HG02973 (cell line): ENCODE measurements around the gene HAND1.

ENCODE experiments used
- ATAC-seq: cut with Tn5 transposase; IDR thresholded peaks from one replicate; pipeline ENCODE4 v1.9.1; 2021; ENCODE audit warnings: moderate library complexity; ENCODE audit not compliant: unreplicated experiment

The HAND1 gene

DNA sequence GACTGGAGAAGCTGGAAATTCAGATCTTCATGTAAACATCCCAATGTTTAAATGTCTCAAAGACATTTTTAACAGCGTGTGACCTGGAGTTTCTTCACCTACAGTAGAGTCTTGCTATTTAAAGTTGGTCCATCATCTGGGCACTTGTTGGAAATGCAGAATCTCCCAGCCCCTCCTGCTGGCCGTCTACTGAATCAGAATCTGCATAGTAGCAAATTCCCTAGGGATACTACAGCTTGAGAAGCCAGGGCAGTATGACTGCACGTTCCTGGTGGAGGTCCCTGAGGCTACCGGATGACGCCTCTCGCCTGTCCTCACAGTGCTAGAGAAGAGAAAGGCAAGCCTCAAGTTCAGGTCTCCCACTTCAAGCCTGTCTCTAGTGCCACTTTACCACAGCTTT, 16.5 kb downstream of the HAND1 start:
- no peak for ATAC-seq

DNA sequence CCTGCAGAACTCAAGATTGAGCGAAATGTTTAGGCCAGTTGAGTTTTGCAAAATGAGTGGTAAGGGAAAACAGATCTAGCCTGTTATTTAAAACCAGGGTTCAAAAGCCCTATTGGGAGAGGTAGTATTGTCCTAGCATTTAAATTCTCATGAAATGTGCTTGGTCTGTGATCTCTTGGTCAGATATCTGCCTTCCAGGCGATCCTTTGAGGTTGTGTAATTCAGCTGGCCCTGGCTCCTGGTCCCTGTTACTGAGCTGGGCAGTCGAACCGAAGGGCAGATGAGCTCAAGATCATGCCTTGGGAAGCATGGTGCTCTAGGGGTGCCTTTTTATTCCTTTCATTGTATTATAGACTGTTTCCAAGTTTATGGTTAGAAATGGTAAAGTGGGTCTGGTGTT, 17.9 kb downstream of the HAND1 start:
- no peak for ATAC-seq

DNA sequence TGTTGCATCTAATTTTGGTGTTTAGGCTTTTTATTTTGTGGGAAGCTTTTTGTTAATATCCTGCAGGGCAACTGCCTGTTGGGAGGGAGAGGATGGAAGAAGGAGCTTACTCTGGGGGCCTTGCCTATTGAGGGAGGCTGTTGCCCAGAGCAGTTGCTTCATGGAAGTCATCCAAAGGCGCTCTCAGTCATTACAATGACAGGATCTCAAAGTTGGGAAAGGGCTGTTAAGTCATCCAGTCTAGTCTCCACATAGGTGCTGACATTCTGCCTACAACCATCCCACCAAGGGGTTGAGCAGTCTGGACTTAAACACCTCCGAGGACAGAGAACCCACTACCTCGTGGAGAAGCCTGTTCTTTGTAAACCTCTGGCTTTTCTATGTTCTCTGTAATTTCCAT, 19.0 kb downstream of the HAND1 start:
- ATAC-seq = no peak

DNA sequence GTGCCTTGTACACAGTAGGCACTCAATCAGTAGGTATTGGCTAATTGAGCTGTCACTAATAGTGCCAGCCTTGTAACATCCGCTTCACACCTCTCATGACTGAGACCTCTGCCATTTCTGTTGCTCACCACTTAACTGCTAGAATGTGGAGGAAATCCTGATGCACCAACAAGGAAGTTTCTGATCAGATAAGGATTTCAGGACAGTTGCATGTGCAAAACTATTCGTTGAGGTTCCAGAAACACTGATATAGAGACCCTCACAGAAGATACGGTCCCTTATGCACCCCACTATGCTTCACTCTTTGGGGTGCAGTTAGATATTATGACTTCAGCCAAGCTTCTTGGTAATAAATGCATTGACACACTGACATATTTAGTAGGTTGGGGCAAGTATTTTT, 21.5 kb downstream of the HAND1 start:
- no peak for ATAC-seq

DNA sequence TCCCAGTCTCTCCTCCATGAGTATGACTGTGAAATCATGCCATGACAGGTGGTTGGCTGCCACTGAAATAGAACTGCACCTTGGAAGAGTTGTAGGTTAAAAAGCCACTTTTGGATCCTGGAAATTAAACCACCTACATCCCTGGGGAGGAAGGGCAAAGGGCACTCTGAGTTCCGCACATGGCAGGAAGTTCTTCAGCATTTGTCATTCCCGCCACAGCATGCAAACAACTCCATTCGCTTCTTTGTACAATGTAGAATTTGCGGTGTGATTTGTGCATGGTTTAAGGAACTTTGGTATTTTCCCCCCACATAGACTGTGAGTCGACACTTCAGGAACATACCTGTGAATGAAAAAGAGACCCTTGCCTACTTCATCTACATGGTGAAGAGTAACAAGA, 22.4 kb downstream of the HAND1 start:
- ATAC-seq = no peak

DNA sequence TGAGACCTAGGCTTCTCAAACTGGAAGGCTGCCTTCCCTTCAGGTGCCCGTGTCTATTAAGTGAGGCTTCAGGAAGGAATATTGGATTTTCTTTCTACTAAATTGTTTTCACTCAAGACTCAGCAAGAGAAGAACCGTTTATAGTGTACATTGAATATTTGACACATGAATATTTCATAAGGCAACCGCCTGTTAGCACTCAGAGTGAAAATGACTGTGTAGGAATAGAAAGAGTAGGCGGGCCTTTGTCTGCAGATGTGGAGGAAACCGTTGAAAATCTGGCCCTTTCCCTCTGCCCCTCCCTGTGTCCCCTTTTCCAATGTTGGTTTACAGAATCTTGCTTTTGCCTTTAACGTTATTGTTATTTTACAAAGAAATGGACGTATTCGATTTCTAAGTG, 26.1 kb downstream of the HAND1 start:
- ATAC-seq = no peak

DNA sequence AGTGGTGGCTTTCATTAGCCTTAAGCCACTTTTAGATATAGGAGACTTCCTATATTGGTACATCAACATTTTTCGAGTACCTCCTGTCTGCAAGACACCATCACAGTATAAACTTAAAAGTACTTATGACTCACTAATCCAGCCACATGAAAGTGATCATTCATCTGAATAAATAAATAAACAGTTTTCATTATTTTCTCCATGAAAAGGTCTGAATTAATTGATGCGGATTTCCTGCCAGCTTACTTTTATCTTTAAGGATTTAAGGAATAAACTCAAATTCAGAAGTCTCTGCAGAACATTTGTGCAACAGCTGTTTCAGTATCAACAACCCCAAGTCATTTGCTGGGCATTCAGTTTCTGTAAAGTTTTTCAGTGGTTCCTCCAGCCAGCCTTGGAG, 28.2 kb downstream of the HAND1 start:
- ATAC-seq = no peak

DNA sequence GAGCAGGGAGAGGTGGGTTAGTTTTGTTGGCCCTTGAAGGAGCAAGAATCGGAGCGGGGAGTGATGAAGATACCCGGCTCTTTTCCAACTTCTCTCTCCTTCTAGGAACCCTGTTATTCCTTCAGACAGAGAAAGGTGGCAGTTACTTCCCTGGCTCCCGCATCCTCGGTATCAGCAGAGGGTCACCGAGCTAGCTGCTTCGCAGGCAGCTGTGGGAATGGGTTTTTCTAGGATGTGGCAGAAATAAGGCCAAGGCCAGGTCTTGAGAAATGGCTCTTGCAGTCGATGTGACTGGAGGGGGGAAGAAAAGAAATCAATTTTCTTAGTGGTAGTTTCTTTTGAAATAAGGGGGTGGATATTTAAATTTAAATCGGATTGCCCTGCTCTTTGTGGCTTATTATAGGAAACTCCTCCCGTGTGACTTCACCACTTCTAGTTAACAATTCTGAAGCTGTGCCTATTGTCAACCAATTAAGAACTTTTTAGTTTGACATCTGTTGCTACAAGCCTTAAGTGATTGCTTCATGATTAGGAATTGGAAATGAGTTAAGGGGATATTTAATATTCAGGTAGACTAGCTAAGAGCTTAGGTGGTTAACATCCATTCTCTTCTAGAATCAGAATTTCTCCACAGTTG, 30.8 kb downstream of the HAND1 start:
- no peak for ATAC-seq

DNA sequence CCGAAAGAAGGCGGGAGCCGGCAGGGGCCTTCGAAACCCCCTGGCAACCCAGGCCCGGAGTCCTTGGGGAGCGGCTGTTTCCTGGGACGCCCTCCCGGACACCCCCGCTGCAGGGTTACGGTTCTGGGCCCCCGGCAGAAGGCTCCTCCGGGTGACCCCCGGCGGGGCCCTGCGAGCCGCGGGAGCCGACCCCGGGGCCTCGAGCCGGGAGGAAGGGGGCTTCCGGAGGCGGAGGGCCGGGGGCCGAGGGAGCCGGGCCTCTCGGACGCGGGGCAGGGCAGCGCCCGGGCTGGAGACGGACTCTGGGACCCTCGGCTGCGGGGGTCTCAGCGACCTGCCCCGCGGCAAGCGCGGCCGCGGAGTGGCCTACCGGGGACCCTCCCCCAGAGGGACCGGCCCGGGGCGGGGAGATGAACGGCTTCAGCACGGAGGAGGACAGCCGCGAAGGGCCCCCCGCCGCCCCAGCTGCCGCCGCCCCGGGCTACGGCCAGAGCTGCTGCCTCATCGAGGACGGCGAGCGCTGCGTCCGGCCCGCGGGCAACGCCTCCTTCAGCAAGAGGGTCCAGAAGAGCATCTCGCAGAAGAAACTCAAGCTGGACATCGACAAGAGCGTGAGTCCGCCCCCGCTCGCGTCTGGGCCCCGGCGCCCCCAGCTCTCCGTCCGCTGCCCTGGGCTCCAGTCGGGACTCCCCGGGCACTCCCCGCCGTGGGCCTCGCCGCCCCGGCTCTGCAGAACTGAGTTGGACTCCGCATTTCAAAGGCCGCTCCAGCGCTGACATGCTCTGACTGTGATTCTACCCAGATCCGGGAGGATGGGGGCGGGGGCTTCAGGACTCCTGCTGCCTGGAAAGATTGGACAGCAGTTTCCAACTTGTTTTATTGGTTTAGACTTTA, 31.6 kb downstream of the HAND1 start:
- peak; percentile 16 for ATAC-seq

DNA sequence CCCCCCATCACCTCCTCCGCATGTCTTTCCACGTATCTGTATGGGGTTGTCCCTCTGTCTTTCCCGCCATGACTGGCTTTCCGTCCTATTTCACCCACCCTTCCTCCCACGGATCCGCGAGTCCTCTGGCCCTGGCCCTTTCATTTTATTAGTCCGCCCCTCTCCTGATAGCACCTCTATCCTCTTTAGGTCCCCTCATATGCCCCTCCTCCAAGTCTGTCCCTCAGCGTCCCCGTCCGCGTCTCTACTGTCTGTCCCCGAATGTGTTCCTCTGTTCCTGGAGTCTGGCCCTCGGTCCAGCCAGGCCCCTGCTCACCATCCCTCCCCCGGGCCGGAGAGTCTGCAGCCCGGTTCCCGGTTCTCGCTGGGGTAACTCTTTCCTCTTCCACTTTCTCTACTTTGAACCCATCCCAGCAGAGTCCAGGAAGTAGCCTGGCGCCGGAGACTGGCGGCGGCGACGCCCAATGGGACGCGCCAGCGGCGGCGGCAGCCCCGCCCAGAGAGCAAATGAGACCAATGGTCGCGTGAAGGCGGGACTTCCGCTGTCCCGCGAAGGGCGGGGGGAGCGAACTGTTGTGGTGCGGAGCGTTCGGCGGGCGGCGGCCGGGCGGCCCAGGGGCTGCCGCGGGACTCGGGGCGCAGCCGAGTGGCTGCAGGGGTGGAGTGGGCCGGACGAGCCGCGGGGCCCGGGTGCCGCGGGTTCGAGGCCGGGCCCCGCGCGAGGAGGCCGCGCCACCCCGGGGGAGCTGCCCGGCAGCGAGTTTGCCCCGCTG, 32.4 kb downstream of the HAND1 start, which contains the start of gene SAP30L:
Gene SAP30L (plus strand): TSS at position 576 of the 773 bp plus-strand sequence. CDS start 608 bp downstream, outside the sequence.
- ATAC-seq = peak; percentile 94

DNA sequence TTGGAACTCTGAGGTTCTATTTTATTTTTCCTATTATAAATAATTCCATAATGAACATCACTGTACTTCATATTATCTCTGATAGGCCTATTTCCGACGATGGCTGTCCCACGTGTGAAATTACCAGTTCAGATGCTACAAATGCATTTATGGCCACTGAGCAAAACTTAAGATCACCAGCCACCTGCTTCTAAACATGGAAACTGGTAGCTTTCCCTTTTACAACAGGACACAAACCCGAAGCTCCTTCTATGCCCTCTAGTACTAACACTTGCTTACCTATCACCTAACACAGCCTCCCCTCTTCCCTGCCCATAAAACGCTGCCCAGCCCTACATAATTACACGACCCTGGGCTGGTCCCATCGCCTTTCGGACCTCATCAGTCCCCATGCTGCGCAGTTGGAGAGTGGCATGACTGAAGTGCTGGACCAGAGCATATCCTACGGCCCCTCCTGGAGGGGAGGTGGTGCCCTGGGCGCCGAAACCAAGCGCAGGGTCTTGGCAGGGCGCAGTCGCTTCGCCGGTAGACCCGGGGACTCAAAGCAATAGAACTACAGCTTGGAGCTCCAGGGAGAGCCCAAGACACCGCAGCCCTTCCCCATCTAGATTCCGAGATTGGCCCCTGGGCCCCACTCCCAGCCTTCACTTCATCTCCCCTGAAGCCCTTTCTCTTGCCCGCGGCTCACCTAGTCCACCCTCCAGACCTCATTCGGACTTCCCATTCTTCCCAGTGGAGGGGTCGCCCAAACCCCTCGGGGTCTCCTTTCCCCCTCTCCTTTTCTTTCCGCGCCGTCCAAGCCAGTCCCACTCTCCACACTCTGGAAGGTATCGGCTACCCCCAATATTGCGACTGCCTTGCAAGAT, 33.2 kb downstream of the HAND1 start:
- ATAC-seq = no peak

DNA sequence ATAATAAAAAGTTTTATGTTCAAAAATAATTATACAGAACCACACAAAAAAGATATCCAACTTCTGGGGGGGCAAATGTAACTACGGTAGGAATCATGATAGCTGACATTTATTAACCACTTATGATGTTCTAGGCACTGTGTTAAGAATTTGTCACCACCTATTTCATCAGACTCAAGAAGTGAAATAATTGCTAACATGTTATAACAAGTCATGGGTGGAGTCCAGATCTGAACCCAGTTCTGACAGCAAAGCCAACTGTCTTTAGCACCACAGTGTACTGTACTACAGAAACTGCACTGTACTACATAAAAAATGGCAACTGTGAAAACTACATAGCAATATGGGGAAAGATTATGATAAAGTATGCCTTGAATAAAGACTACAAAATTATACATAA, 35.2 kb downstream of the HAND1 start:
- no peak for ATAC-seq

DNA sequence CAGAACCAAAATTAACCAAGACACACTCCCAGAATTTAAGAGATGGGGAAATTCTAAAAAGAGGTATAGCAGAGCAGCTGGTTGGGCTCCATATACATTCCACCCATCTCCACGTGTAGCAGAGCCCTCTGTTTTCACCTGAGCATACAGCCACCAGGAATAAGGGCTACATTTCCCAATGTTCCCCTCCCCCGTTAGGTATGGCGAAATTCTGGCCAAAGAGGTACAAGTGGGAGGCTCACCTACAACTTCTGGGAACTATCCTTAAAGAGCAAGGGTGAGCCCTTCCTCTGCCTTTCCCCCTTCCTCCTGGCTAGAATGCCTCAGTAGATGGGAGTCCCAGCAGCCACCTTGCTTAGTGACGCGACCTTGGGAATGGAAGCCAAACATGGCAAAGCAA, 37.5 kb downstream of the HAND1 start:
- no peak for ATAC-seq

DNA sequence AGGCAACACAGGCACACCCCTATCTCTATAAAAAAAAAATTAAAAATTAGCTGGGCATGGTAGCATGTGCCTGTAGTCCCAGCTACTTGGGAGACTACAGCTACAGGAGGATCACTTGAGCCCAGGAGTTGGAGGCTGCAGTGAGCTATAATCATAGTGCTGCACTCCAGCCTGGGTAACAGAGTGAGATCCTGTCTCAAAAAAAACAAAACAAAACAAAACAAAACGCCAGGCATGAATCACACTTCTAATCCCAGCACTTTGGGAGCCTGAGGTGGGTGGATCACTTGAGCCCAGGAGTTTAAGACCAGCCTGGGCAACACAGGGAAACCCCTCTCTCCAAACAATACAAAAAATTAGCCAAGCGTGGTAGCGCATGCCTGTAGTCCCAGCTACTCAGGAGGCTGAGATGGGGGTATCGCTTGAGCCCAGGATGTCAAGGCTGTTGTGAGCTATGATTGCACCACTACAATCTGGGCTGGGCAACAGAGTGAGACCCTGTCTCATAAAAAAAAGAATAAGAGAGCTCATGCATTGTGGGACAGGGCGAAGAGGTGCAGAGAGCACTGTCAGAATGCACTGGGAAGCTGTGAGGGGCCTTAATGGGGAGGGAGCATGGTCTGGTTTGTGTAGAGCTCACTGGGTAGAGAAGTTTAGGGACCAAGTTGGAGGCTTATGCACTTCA, 40.6 kb downstream of the HAND1 start:
- ATAC-seq = no peak

DNA sequence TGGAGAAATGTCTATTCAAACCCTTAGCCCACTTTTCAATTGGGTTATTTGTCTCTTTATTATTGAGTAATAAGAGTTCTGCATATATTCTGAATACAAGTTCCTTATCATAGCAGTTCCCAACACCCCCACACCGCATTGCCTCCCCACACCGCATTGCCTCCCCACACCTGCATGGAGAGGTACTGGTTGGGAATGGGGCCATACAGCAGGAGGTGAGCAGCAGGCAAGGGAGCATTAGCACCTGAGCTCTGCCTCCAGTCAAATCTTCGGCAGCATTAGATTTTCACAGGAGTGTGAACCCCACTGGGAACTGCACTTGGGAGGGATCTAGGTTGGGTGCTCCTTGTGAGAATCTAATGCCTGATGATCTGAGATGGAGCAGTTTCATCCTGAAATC, 42.8 kb downstream of the HAND1 start:
- ATAC-seq = no peak

DNA sequence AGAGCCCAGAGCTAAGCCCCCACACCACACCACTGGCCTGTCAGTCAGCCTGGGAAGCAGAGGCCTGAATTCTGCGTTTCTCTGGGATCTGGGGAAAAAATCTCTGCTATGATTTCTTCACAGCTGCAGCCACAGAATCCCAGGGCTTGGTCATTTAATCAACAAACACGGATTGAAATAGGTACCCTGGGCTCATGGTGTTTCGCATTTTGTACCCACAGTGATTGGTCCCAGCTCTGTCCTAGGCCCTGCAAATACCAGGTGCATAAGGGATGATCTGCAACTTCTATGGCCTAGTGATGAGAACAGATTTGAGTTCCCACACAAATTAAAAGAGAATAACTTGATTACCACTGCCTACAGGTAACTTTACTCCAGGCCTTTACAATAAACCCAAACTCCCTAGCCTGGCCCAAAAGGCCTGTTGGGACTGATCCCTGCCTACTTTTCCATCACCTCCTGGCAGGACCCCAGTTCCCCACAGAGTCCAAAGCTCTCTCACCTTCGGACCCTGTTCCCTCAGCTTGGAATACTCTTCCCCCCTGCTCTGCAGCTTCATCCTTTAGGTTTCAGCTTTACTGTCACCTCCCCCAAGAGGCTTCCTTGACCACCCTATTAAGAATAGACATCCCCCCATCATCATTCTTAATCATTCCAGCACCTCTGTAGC, 46.9 kb downstream of the HAND1 start:
- no peak for ATAC-seq

DNA sequence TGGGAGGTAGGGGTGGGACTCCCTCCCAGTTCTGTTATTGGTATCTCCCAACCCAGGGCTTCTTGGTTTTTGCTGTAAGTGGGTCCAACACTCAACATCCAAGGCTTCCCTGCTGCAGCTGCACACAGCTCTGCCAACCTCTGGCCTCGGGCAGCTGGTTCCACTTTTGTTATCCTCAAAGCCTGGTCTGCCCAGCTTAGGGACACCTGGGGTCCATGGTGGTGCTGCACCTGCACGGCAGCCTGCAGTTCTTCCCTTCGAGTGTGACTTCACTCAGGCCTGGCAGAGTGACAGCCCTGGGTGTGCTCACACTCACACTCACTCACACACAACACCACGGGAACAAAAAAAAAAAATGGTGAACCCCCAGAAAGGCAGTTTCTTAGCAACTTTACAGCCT, 47.6 kb downstream of the HAND1 start:
- ATAC-seq = no peak

DNA sequence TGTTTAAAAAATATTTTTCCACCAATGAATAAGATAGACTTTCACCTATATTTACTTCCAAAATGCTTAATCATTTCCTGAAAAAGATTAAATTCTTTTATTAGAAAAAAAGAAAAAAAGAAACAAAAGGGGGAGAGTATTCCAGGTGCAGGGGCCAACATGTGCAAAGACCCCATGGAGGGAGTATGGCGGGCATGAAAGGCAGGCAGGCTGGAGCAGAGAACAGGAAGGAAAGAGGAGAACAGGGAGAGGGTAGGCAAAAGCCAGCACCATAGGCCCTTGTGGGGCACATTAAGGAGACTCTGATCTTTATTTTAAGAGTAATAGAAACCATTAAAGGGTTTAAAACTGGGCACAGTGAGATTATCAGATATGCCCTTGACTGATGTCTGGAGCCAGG, 48.7 kb downstream of the HAND1 start:
- ATAC-seq = no peak

DNA sequence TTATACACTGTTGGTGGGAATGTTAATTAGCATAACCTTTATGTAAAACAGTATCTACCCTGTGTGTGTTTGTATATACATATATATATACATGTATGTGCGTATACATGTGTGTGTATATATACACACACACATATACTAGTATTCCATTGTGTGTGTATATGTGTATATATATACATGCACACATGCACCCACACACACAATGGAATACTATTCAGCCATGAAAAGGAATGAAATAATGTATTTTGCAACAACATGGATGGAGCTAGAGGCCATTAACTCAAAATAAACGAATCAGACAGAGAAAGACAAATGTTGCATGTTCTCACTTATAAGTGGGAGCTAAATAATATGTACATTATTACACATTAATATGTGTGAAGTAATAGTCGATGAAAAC, 49.8 kb downstream of the HAND1 start:
- no peak for ATAC-seq
